MCF 10A (cell line): ENCODE data around the gene SLC2A6. TPM values are rescaled to one million over a fixed set of nuclear protein-coding genes. Genes with fewer than 3 reads are reported as not detected.

ENCODE experiments used
- BruUV-seq: library from RNA; stranded (reverse); fragments of 400-500 nt; replicated peaks from 2 replicates; lab custom pipeline; 2021; lab: Mats Ljungman, UMichigan
- CTCF ChIA-PET: fragments of 300-600 bp; sonication (Branson Sonifier 250); formaldehyde crosslinking; extraction: SDS; loops from one replicate; lab custom pipeline; 2021; ENCODE audit warnings: antibody characterized with exemption, inconsistent platforms; lab: Yijun Ruan, JAX
- POLR2A ChIA-PET: fragments of 300-600, 350-650 bp; sonication (Branson Sonifier 250); formaldehyde crosslinking; extraction: SDS; loops from one replicate; lab custom pipeline; 2020; ENCODE audit warnings: antibody characterized with exemption, inconsistent platforms; lab: Yijun Ruan, JAX
- DNase-seq: peaks from one replicate; pipeline ENCODE4 v3.0.0-alpha.2; 2018; ENCODE audit not compliant: unreplicated experiment
- H3K27ac Mint-ChIP-seq: one replicate; pipeline ENCODE4 v1.8.0; 2022; ENCODE audit warnings: mild to moderate bottlenecking, low read depth, mixed read lengths; ENCODE audit not compliant: unreplicated experiment
- H3K27me3 Mint-ChIP-seq: one replicate; pipeline ENCODE4 v1.8.0; 2022; ENCODE audit warnings: mixed read lengths; ENCODE audit not compliant: insufficient read depth, unreplicated experiment
- H3K36me3 Mint-ChIP-seq: one replicate; pipeline ENCODE4 v1.8.0; 2022; ENCODE audit warnings: mild to moderate bottlenecking, moderate library complexity, mixed read lengths; ENCODE audit not compliant: insufficient read depth, unreplicated experiment
- H3K4me1 Mint-ChIP-seq: one replicate; pipeline ENCODE4 v1.8.0; 2022; ENCODE audit warnings: mixed read lengths; ENCODE audit not compliant: insufficient read depth, unreplicated experiment
- H3K4me3 Mint-ChIP-seq: one replicate; pipeline ENCODE4 v1.8.0; 2022; ENCODE audit warnings: mild to moderate bottlenecking, moderate library complexity, mixed read lengths; ENCODE audit not compliant: unreplicated experiment
- H3K9me3 Mint-ChIP-seq: one replicate; pipeline ENCODE4 v1.8.0; 2022; ENCODE audit warnings: mixed read lengths; ENCODE audit not compliant: unreplicated experiment
- intact Hi-C: fragments of 100-400 bp; cut with micrococcal nuclease; formaldehyde crosslinking; loops from 2 replicates; pipeline ENCODE4 v1.14.1; 2022
- total RNA-seq: library from RNA; stranded (reverse); gene quantifications from 2 replicates; pipeline ENCODE4 v1.2.3, GENCODE V29; 2022
- TF ChIP-seq, protein P1 (sequence below): fragments of 200-600 bp; IDR thresholded peaks from one replicate; pipeline ENCODE4 v1.8.0; 2022; ENCODE audit warnings: antibody characterized with exemption, mild to moderate bottlenecking; ENCODE audit not compliant: unreplicated experiment

Gene SLC2A6
- total RNA-seq, 1 experiment from 2014 or later, result 0.42 TPM

DNA sequence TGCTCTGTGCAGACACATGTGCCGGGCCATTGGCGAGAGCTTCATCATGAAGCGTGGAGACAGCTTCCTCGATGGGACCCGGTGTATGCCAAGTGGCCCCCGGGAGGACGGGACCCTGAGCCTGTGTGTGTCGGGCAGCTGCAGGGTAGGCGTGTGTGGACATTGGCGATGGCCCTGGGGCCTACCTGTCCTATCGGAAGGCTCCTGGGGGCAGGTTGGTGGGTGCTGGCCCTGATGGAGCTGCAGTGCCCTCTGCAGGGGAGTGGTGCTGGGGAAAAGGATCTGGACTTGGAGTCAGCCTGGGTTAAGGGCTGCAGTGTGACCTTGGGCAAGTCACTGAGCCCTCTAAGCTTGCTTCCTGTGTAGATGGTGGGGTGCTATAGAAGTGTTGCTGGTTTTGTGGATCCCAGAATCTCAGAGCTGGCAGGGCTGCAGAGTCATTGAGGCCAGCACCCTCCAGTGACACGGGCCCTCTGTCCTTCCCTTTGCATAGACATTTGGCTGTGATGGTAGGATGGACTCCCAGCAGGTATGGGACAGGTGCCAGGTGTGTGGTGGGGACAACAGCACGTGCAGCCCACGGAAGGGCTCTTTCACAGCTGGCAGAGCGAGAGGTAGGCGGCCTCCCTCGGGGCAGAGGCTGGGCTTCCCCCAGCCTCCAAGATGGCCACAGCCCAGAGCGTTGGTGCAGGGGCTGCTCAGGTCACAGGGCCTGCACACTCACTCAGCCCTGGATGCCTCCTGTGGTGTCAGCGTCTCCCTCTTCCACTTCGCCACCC, 41.0 kb downstream of the SLC2A6 start:
- no peaks in the 10 kb centered on the region for H3K9me3 Mint-ChIP-seq
- BruUV-seq, result no TSS peak
- no peaks in the 10 kb centered on the region for H3K4me1 Mint-ChIP-seq
- ChIA-PET POLR2A (interaction anchor here (0.6 kb wide), 1 partner anchor 9 kb away, joined by 3 read pairs; no protein-coding TSS in a partner anchor), CTCF (interaction anchor here (0.6 to 1.9 kb wide), 4 partner anchors 12 to 336 kb away, joined by 3 to 4 read pairs (median 3); no protein-coding TSS in a partner anchor)
- TF ChIP-seq, protein P1, sequence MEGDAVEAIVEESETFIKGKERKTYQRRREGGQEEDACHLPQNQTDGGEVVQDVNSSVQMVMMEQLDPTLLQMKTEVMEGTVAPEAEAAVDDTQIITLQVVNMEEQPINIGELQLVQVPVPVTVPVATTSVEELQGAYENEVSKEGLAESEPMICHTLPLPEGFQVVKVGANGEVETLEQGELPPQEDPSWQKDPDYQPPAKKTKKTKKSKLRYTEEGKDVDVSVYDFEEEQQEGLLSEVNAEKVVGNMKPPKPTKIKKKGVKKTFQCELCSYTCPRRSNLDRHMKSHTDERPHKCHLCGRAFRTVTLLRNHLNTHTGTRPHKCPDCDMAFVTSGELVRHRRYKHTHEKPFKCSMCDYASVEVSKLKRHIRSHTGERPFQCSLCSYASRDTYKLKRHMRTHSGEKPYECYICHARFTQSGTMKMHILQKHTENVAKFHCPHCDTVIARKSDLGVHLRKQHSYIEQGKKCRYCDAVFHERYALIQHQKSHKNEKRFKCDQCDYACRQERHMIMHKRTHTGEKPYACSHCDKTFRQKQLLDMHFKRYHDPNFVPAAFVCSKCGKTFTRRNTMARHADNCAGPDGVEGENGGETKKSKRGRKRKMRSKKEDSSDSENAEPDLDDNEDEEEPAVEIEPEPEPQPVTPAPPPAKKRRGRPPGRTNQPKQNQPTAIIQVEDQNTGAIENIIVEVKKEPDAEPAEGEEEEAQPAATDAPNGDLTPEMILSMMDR, result no peak
- H3K4me3 Mint-ChIP-seq, result no peak overlapping the region
- H3K27me3 Mint-ChIP-seq, result no peaks in the 10 kb centered on the region
- no peak overlapping the region for H3K27ac Mint-ChIP-seq
- intact Hi-C loops, result no loop called here
- no peaks in the 10 kb centered on the region for H3K36me3 Mint-ChIP-seq
- DNase-seq, result no peak

DNA sequence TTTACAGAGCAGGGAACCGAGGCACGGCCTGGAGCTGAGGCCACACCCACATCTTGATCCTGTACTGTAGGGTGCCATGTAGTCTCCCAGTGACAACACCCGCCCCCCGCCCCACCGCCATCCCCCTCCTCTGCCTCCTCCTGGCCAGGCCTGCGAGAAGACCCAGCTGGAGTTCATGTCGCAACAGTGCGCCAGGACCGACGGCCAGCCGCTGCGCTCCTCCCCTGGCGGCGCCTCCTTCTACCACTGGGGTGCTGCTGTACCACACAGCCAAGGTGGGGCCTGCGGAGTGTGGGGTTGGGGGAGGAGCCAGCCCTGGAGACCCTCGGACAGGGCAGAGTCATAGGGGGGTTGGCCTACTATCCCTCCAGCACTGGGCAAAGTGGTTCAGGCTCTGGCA, 42.2 kb downstream of the SLC2A6 start:
- TF ChIP-seq, protein P1, result no peak
- no peak overlapping the region for H3K4me3 Mint-ChIP-seq
- H3K27me3 Mint-ChIP-seq, result no peaks in the 10 kb centered on the region
- no TSS peak for BruUV-seq
- intact Hi-C loops, result no loop called here
- POLR2A ChIA-PET, result no interaction called here
- H3K27ac Mint-ChIP-seq, result no peak overlapping the region
- no peak for DNase-seq
- CTCF ChIA-PET, result interaction anchor here (1.9 kb wide), 1 partner anchor 13 kb away, joined by 4 read pairs; no protein-coding TSS in a partner anchor
- H3K36me3 Mint-ChIP-seq, result no peaks in the 10 kb centered on the region
- no peaks in the 10 kb centered on the region for H3K4me1 Mint-ChIP-seq
- H3K9me3 Mint-ChIP-seq, result no peaks in the 10 kb centered on the region

DNA sequence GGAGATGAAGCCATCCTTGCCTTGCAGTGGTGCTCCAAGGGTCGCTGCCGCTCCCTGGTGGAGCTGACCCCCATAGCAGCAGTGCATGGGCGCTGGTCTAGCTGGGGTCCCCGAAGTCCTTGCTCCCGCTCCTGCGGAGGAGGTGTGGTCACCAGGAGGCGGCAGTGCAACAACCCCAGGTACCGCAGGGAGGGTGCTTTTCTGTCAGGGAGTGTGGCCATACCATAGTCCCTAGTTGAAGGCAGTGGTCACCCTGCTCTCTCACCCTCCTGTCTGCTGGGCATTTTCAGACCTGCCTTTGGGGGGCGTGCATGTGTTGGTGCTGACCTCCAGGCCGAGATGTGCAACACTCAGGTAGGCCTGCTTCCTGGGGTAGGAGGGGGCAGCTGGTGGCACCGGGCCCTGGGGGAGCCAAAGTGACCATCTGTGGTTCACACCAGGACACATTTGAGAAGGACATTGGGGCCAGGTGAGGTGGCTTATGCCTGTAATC, 45.5 kb downstream of the SLC2A6 start:
- BruUV-seq, result no TSS peak
- no peak overlapping the region for H3K4me3 Mint-ChIP-seq
- no peaks in the 10 kb centered on the region for H3K9me3 Mint-ChIP-seq
- DNase-seq, result no peak
- H3K27ac Mint-ChIP-seq, result no peak overlapping the region
- POLR2A ChIA-PET, result no interaction called here
- no peaks in the 10 kb centered on the region for H3K4me1 Mint-ChIP-seq
- no peaks in the 10 kb centered on the region for H3K36me3 Mint-ChIP-seq
- intact Hi-C loops, result no loop called here
- CTCF ChIA-PET, result interaction anchor here (0.7 kb wide), 1 partner anchor 245 kb away, joined by 3 read pairs; no protein-coding TSS in a partner anchor
- TF ChIP-seq, protein P1, result no peak
- no peaks in the 10 kb centered on the region for H3K27me3 Mint-ChIP-seq

DNA sequence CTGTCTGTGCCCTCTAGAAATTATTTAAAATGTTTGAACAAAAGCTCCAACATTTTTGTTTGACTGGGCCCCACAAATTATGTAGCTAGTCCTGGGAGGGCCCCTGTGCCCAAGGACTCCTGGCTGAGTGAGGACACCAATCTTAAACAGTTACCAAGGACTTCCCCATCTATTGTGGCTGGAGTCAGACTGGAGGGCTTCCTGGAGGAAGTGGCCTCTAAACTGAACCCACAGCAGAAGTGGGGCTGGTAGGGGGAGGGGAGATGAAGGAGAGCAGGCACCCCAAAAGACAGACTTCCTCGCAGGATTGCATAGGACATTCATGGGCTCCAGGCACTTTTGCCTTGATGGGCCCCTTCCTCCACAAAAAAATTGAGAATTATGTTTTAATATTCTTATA, 48.7 kb downstream of the SLC2A6 start:
- BruUV-seq, result no TSS peak
- intact Hi-C loops, result no loop called here
- TF ChIP-seq, protein P1, result no peak
- ChIA-PET CTCF (interaction anchor here (0.9 kb wide), 1 partner anchor 20 kb away, joined by 3 read pairs; no protein-coding TSS in a partner anchor), POLR2A (no interaction called here)
- Mint-ChIP-seq H3K27ac (no peak overlapping the region), H3K4me1 (no peaks in the 10 kb centered on the region), H3K27me3 (peaks cover 29% of the 10 kb centered on the region), H3K36me3 (no peaks in the 10 kb centered on the region), H3K4me3 (no peak overlapping the region), H3K9me3 (no peaks in the 10 kb centered on the region)
- no peak for DNase-seq
